Endothelial cell of umbilical vein (primary cell): Measurements from ENCODE around the gene NELFA.

Source experiments
- CTCF ChIP-seq, 2 donors: IDR thresholded peaks; 1 replicate in 1 of 2; 2 replicates in 1 of 2; pipeline ENCODE4 v1.5.1; 2011; ENCODE audit warnings: low read length in 2 of 2, mild to moderate bottlenecking in 2 of 2, moderate library complexity in 2 of 2, control low read depth in 1 of 2, inconsistent platforms in 1 of 2, low read depth in 1 of 2; ENCODE audit not compliant: insufficient read depth in 1 of 2; ENCODE audit errors: extremely low read depth in 1 of 2
- EZH2 ChIP-seq: IDR thresholded peaks from 2 replicates; pipeline ENCODE4 v1.6.1; 2012; ENCODE audit warnings: borderline replicate concordance, low read depth, mild to moderate bottlenecking, moderate library complexity, low read length, inconsistent platforms; ENCODE audit not compliant: severe bottlenecking
- FOS ChIP-seq: IDR thresholded peaks from 2 replicates; pipeline ENCODE4 v1.6.1; 2011; ENCODE audit warnings: mild to moderate bottlenecking, low read length, moderate library complexity, borderline replicate concordance; ENCODE audit not compliant: insufficient read depth
- GATA2 ChIP-seq: IDR thresholded peaks from 2 replicates; pipeline ENCODE4 v1.7.0; 2011; ENCODE audit warnings: low read depth, mild to moderate bottlenecking, moderate library complexity, mixed read lengths, low read length; ENCODE audit not compliant: insufficient read length, insufficient read depth
- JUN ChIP-seq: IDR thresholded peaks from 2 replicates; pipeline ENCODE4 v1.6.1; 2011; ENCODE audit warnings: borderline replicate concordance, low read depth; ENCODE audit not compliant: insufficient read length, insufficient read depth
- MAX ChIP-seq: IDR thresholded peaks from 2 replicates; pipeline ENCODE4 v1.6.1; 2011; ENCODE audit not compliant: insufficient read depth, insufficient read length
- MYC ChIP-seq: IDR thresholded peaks from one replicate; pipeline ENCODE4 v1.6.1; 2011; ENCODE audit warnings: mild to moderate bottlenecking, low read depth, low read length
- POLR2A ChIP-seq: IDR thresholded peaks from 2 replicates; pipeline ENCODE4 v1.6.1; 2012; ENCODE audit warnings: low read depth, mild to moderate bottlenecking, control low read depth, low read length
- POLR2AphosphoS5 ChIP-seq: IDR thresholded peaks from 2 replicates; pipeline ENCODE4 v1.6.1; 2012; ENCODE audit warnings: low read depth, mild to moderate bottlenecking, control low read depth, low read length, moderate library complexity; ENCODE audit not compliant: insufficient read depth

- TF ChIP-seq CTCF (IDR thresholded peaks at IDR 0.05; ENCODE audit: extremely low read depth in 1 of 2, insufficient read depth in 1 of 2, low read depth in 1 of 2, low read length in 2 of 2): no peak
- TF ChIP-seq FOS: no peak
- no peak for TF ChIP-seq EZH2
- TF ChIP-seq POLR2A: no peak
- TF ChIP-seq POLR2AphosphoS5: no peak
- no peak for TF ChIP-seq MAX
- no peak for TF ChIP-seq GATA2
- TF ChIP-seq MYC: no peak
- TF ChIP-seq JUN: no peak
These were observed 37.5 kb upstream of the NELFA start for GRCh38 chr4:2046031-2046961.
